Measurements from ENCODE around the gene CCDC14.

Gene CCDC14

GRCh38 chr3:123935830-123936229, 25.2 kb downstream of the CCDC14 start:
- Mint-ChIP-seq H3K4me1 (no peaks in the 10 kb centered on the region), H3K27ac (no peak overlapping the region), H3K4me3 (no peak overlapping the region), H3K27me3 (ENCODE audit: low read depth, poor library complexity) (peaks cover 3% of the 10 kb centered on the region), H3K36me3 (ENCODE audit: low read depth) (peaks cover 74% of the 10 kb centered on the region), H3K9me3 (no peaks in the 10 kb centered on the region)
- no peak for TF ChIP-seq CTCF (IDR thresholded peaks at IDR 0.05)
- DNase-seq = no peak

- H3K4me3 Mint-ChIP-seq = no peak overlapping the region
- peaks cover 77% of the 10 kb centered on the region for H3K36me3 Mint-ChIP-seq (ENCODE audit: low read depth)
- H3K27ac Mint-ChIP-seq = no peak overlapping the region
- no peak for TF ChIP-seq CTCF (IDR thresholded peaks at IDR 0.05)
- peaks cover 3% of the 10 kb centered on the region for H3K27me3 Mint-ChIP-seq (ENCODE audit: low read depth, poor library complexity)
- no peak for DNase-seq
- no peaks in the 10 kb centered on the region for H3K9me3 Mint-ChIP-seq
- no peaks in the 10 kb centered on the region for H3K4me1 Mint-ChIP-seq
These were observed 26.8 kb downstream of the CCDC14 start for GRCh38 chr3:123934250-123934649.

GRCh38 chr3:123930445-123930844, 30.6 kb downstream of the CCDC14 start:
- no peak overlapping the region for H3K4me3 Mint-ChIP-seq

GRCh38 chr3:123929325-123929724, 31.7 kb downstream of the CCDC14 start:
- Mint-ChIP-seq H3K27me3 (ENCODE audit: low read depth, poor library complexity) (peaks cover 3% of the 10 kb centered on the region), H3K4me1 (no peaks in the 10 kb centered on the region), H3K4me3 (no peak overlapping the region), H3K9me3 (peaks cover 1% of the 10 kb centered on the region), H3K36me3 (ENCODE audit: low read depth) (peaks cover 89% of the 10 kb centered on the region), H3K27ac (no peak overlapping the region)
- no peak for DNase-seq
- no peak for TF ChIP-seq CTCF (IDR thresholded peaks at IDR 0.05)

More at GRCh38 chr3:123930445-123930844, 30.6 kb downstream of the CCDC14 start:
- no peak overlapping the region for H3K27ac Mint-ChIP-seq
- no peak for DNase-seq
- H3K9me3 Mint-ChIP-seq = no peaks in the 10 kb centered on the region
- H3K4me1 Mint-ChIP-seq = no peaks in the 10 kb centered on the region
- no peak for TF ChIP-seq CTCF (IDR thresholded peaks at IDR 0.05)
- H3K36me3 Mint-ChIP-seq (ENCODE audit: low read depth) = peaks cover 85% of the 10 kb centered on the region
- peaks cover 1% of the 10 kb centered on the region for H3K27me3 Mint-ChIP-seq (ENCODE audit: low read depth, poor library complexity)

- DNase-seq = no peak
- Mint-ChIP-seq H3K36me3 (ENCODE audit: low read depth) (peaks cover 91% of the 10 kb centered on the region), H3K9me3 (peaks cover 30% of the 10 kb centered on the region), H3K4me3 (no peak overlapping the region), H3K4me1 (no peaks in the 10 kb centered on the region), H3K27me3 (ENCODE audit: low read depth, poor library complexity) (peaks cover 3% of the 10 kb centered on the region), H3K27ac (no peak overlapping the region)
- no peak for TF ChIP-seq CTCF (IDR thresholded peaks at IDR 0.05)
These were observed 34.6 kb downstream of the CCDC14 start for GRCh38 chr3:123926396-123926795.

- DNase-seq = no peak
- TF ChIP-seq CTCF (IDR thresholded peaks at IDR 0.05) = no peak
- Mint-ChIP-seq H3K4me1 (no peaks in the 10 kb centered on the region), H3K27ac (no peak overlapping the region), H3K9me3 (peaks cover 50% of the 10 kb centered on the region), H3K4me3 (no peak overlapping the region), H3K36me3 (ENCODE audit: low read depth) (peaks cover 94% of the 10 kb centered on the region), H3K27me3 (ENCODE audit: low read depth, poor library complexity) (peaks cover 11% of the 10 kb centered on the region)
These were observed 40.2 kb downstream of the CCDC14 start for GRCh38 chr3:123920868-123921267.

All from nephron progenitor cell (in vitro differentiated cells).